Measurements from ENCODE around the gene CALML4. TPM values are rescaled to one million over a fixed set of nuclear protein-coding genes. Genes with fewer than 3 reads are reported as not detected.
A peak's percentile ranks its signal among the peaks of the same experiment; 100 is the strongest.
"Not testable (repeated sequence)": the region's sequence is repeated elsewhere in the genome, so short reads cannot be mapped to it uniquely, and the experiment has no call there.

The CALML4 gene
- total RNA-seq, 5 donors from 2014 or later (not counting 1 experiment from before 2014, with no cell fraction given): 2.4 to 5.4 (median 3.3) TPM

GRCh38 chr15:68227643-68228142 lies 22.6 kb upstream of the CALML4 start:
- no peak for DNase-seq
- peaks cover 0 to 9% of the 10 kb centered on the region in 2 experiments for H3K27me3 ChIP-seq (replicated peaks in 1 of 2; ENCODE audit: control insufficient read depth in 2 of 2, extremely low read depth in 1 of 2, insufficient read depth in 2 of 2, low read length in 1 of 2)
- Mint-ChIP-seq H3K27me3 (no peaks in the 10 kb centered on the region), H3K36me3 (no peaks in the 10 kb centered on the region), H3K4me1 (peaks cover 29 to 43% (median 38%) of the 10 kb centered on the region in 3 donors), H3K4me3 (peak overlapping the region; percentile 77 to 86 (median 79)), H3K9me3 (no peaks in the 10 kb centered on the region), H3K27ac (peak overlapping the region in 1 of 2 donors; percentile 17)
- no peak overlapping the region for H3K4me3 ChIP-seq (ENCODE audit: control insufficient read depth in 1 of 2, extremely low read depth in 1 of 2, low read length in 1 of 2)
- no peak for ATAC-seq (replicated peaks in 1 of 4)
- ChIA-PET POLR2A (no interaction called here), CTCF (interaction anchor here in 1 of 2 donors (1.4 kb wide), 1 partner anchor 50 kb away, joined by 3 read pairs; the partner anchor contains the start of gene FEM1B)
- no peaks in the 10 kb centered on the region for H3K9me3 ChIP-seq
- H3K4me1 ChIP-seq (ENCODE audit: control insufficient read depth in 1 of 2, extremely low read depth in 1 of 2, insufficient read depth in 2 of 2, low read length in 2 of 2): peaks cover 7 to 35% of the 10 kb centered on the region in 2 experiments
- 83% methylated on average over 8 of the region's 9 CpGs for WGBS (ENCODE audit: insufficient coverage)
- no peak overlapping the region for H3K27ac ChIP-seq (ENCODE audit: low read length)
- no peaks in the 10 kb centered on the region for H3K36me3 ChIP-seq (ENCODE audit: control insufficient read depth in 2 of 2, extremely low read depth in 1 of 2, insufficient read depth in 1 of 2, low read length in 1 of 2)

DNA sequence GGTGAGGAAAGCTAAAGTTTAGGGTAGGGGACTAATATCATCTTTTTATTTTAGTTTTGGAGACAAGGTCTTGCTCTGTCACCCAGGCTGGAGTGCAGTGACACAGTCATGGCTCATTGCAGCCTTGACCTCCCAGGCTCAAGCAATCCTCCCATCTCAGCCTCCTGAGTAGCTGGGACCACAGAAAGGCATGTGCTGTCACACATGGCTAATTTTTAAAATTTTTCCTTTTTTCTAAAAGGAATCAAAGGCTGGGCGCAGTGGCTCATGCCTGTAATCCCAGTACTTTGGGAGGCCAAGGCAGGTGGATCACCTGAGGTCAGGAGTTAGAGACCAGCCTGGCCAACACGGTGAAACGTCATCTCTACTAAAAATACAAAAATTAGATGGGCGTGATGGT lies 20.3 kb upstream of the CALML4 start:
- POLR2A ChIA-PET: interaction anchor here in 1 of 2 donors (0.6 kb wide), 1 partner anchor 30 kb away, joined by 5 read pairs; no protein-coding TSS in a partner anchor
- not testable (repeated sequence) for H3K9me3 Mint-ChIP-seq, H3K4me3 Mint-ChIP-seq

GRCh38 chr15:68224546-68225250 lies 19.6 kb upstream of the CALML4 start:
- no peak for DNase-seq
- H3K4me3 Mint-ChIP-seq: peak overlapping the region in 1 of 3 donors; percentile 3
- H3K36me3 Mint-ChIP-seq: no peaks in the 10 kb centered on the region
- ATAC-seq (replicated peaks in 1 of 4): no peak
- H3K9me3 ChIP-seq: no peaks in the 10 kb centered on the region
- no peak overlapping the region for H3K4me3 ChIP-seq (ENCODE audit: control insufficient read depth in 1 of 2, extremely low read depth in 1 of 2, low read length in 1 of 2)
- POLR2A ChIA-PET: interaction anchor here in 1 of 2 donors (0.6 to 0.7 kb wide), 4 partner anchors 20 to 464 kb away, joined by 5 to 10 read pairs (median 6); no protein-coding TSS in a partner anchor
- no peaks in the 10 kb centered on the region for H3K36me3 ChIP-seq (ENCODE audit: control insufficient read depth in 2 of 2, extremely low read depth in 1 of 2, insufficient read depth in 1 of 2, low read length in 1 of 2)
- peaks cover 7 to 28% of the 10 kb centered on the region in 2 experiments for H3K4me1 ChIP-seq (ENCODE audit: control insufficient read depth in 1 of 2, extremely low read depth in 1 of 2, insufficient read depth in 2 of 2, low read length in 2 of 2)
- CTCF ChIA-PET: interaction anchor here in 1 of 2 donors (0.6 kb wide), 1 partner anchor 990 kb away, joined by 4 read pairs; no protein-coding TSS in a partner anchor
- WGBS (ENCODE audit: insufficient coverage): 65% methylated on average over 2 of the region's 3 CpGs
- H3K9me3 Mint-ChIP-seq: no peaks in the 10 kb centered on the region
- no peaks in the 10 kb centered on the region for H3K27me3 ChIP-seq (replicated peaks in 1 of 2; ENCODE audit: control insufficient read depth in 2 of 2, extremely low read depth in 1 of 2, insufficient read depth in 2 of 2, low read length in 1 of 2)
- peak overlapping the region; percentile 46 to 58 for H3K27ac Mint-ChIP-seq
- no peak overlapping the region for H3K27ac ChIP-seq (ENCODE audit: low read length)
- peaks cover 23 to 33% (median 32%) of the 10 kb centered on the region in 3 donors for H3K4me1 Mint-ChIP-seq
- H3K27me3 Mint-ChIP-seq: no peaks in the 10 kb centered on the region

More for the DNA sequence above, 20.3 kb upstream of the CALML4 start:
- H3K27me3 ChIP-seq (replicated peaks in 1 of 2; ENCODE audit: control insufficient read depth in 2 of 2, extremely low read depth in 1 of 2, insufficient read depth in 2 of 2, low read length in 1 of 2); H3K36me3 Mint-ChIP-seq; H3K27ac ChIP-seq (ENCODE audit: low read length); ATAC-seq (replicated peaks in 1 of 4); H3K9me3 ChIP-seq; H3K4me3 ChIP-seq (ENCODE audit: control insufficient read depth in 1 of 2, extremely low read depth in 1 of 2, low read length in 1 of 2); DNase-seq; CTCF ChIA-PET; H3K27me3 Mint-ChIP-seq; H3K36me3 ChIP-seq (ENCODE audit: control insufficient read depth in 2 of 2, extremely low read depth in 1 of 2, insufficient read depth in 1 of 2, low read length in 1 of 2): not testable (repeated sequence)
- peaks cover 7 to 35% of the 10 kb centered on the region in 2 experiments for H3K4me1 ChIP-seq (ENCODE audit: control insufficient read depth in 1 of 2, extremely low read depth in 1 of 2, insufficient read depth in 2 of 2, low read length in 2 of 2)
- H3K4me1 Mint-ChIP-seq: peaks cover 29 to 38% (median 38%) of the 10 kb centered on the region in 3 donors
- 100% methylated on average over 1 of the region's 4 CpGs for WGBS (ENCODE audit: insufficient coverage)
- H3K27ac Mint-ChIP-seq: peak overlapping the region in 1 of 2 donors; percentile 46

GRCh38 chr15:68224108-68224507 lies 19.0 kb upstream of the CALML4 start:
- Histone ChIP-seq H3K4me3 (ENCODE audit: control insufficient read depth in 1 of 2, extremely low read depth in 1 of 2, low read length in 1 of 2) (no peak overlapping the region), H3K4me1 (ENCODE audit: control insufficient read depth in 1 of 2, extremely low read depth in 1 of 2, insufficient read depth in 2 of 2, low read length in 2 of 2) (peaks cover 7 to 28% of the 10 kb centered on the region in 2 experiments), H3K27me3 (replicated peaks in 1 of 2; ENCODE audit: control insufficient read depth in 2 of 2, extremely low read depth in 1 of 2, insufficient read depth in 2 of 2, low read length in 1 of 2) (no peaks in the 10 kb centered on the region), H3K9me3 (no peaks in the 10 kb centered on the region), H3K36me3 (ENCODE audit: control insufficient read depth in 2 of 2, extremely low read depth in 1 of 2, insufficient read depth in 1 of 2, low read length in 1 of 2) (no peaks in the 10 kb centered on the region), H3K27ac (ENCODE audit: low read length) (no peak overlapping the region)
- ChIA-PET CTCF (interaction anchor here in 1 of 2 donors (0.6 kb wide), 2 partner anchors 15 to 989 kb away, joined by 3 to 4 read pairs; no protein-coding TSS in a partner anchor), POLR2A (interaction anchor here in 1 of 2 donors (0.6 to 0.7 kb wide), 3 partner anchors 20 to 463 kb away, joined by 5 to 10 read pairs (median 6); no protein-coding TSS in a partner anchor)
- Mint-ChIP-seq H3K4me3 (no peak overlapping the region), H3K4me1 (peaks cover 23 to 32% (median 32%) of the 10 kb centered on the region in 3 donors), H3K27me3 (no peaks in the 10 kb centered on the region), H3K27ac (no peak overlapping the region), H3K9me3 (no peaks in the 10 kb centered on the region), H3K36me3 (no peaks in the 10 kb centered on the region)
- ATAC-seq (replicated peaks in 1 of 4): no peak
- 89% methylated on average over 3 of the region's 3 CpGs for WGBS (ENCODE audit: insufficient coverage)
- no peak for DNase-seq

DNA sequence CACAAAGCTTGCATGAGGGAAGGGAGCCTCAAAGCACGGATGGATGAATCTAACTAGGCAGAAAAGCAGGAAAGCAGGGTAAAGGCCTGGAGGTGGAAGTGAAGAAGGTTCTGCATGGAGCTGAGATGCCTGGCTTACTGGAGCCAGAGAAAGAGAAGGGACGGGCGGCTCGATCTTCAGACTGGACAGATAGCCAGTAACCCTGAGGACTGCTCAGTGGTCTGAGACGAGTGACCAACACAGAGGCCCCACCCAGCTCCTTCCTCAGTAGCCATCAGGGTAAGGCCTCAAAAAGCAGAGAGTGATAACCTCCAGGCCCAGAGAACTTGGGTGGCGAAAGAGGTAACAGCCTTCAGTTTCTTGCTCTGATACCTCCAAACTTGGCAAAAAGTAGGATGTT lies 18.0 kb upstream of the CALML4 start:
- POLR2A ChIA-PET: no interaction called here
- peaks cover 0 to 4% of the 10 kb centered on the region in 2 donors for H3K36me3 ChIP-seq (ENCODE audit: control insufficient read depth in 2 of 2, extremely low read depth in 1 of 2, insufficient read depth in 1 of 2, low read length in 1 of 2)
- Mint-ChIP-seq H3K27me3 (no peaks in the 10 kb centered on the region), H3K9me3 (no peaks in the 10 kb centered on the region), H3K27ac (no peak overlapping the region), H3K36me3 (peaks cover 3% of the 10 kb centered on the region), H3K4me1 (peaks cover 15 to 25% (median 24%) of the 10 kb centered on the region in 3 donors), H3K4me3 (no peak overlapping the region)
- CTCF ChIA-PET: no interaction called here
- no peaks in the 10 kb centered on the region for H3K9me3 ChIP-seq
- no peak overlapping the region for H3K4me3 ChIP-seq (ENCODE audit: control insufficient read depth in 1 of 2, extremely low read depth in 1 of 2, low read length in 1 of 2)
- WGBS (ENCODE audit: insufficient coverage): 100% methylated on average over 3 of the region's 6 CpGs
- H3K27ac ChIP-seq (ENCODE audit: low read length): no peak overlapping the region
- no peak for DNase-seq
- no peaks in the 10 kb centered on the region for H3K27me3 ChIP-seq (replicated peaks in 1 of 2; ENCODE audit: control insufficient read depth in 2 of 2, extremely low read depth in 1 of 2, insufficient read depth in 2 of 2, low read length in 1 of 2)
- H3K4me1 ChIP-seq (ENCODE audit: control insufficient read depth in 1 of 2, extremely low read depth in 1 of 2, insufficient read depth in 2 of 2, low read length in 2 of 2): peaks cover 4 to 19% of the 10 kb centered on the region in 2 experiments
- no peak for ATAC-seq (replicated peaks in 1 of 4)

DNA sequence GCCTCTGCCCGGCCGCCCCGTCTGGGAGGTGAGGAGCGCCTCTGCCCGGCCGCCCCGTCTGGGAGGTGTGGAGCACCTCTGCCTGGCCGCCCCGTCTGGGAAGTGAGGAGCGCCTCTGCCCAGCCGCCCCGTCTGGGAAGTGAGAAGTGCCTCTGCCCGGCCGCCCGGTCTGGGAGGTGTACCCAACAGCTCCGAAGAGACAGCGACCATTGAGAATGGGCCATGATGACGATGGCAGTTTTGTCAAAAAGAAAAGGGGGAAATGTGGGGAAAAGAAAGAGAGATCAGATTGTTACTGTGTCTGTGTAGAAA lies 17.3 kb upstream of the CALML4 start:
- peaks cover 9 to 18% (median 16%) of the 10 kb centered on the region in 3 donors for H3K4me1 Mint-ChIP-seq
- H3K36me3 ChIP-seq (ENCODE audit: control insufficient read depth in 2 of 2, extremely low read depth in 1 of 2, insufficient read depth in 1 of 2, low read length in 1 of 2); H3K9me3 Mint-ChIP-seq; H3K4me3 Mint-ChIP-seq; ATAC-seq (replicated peaks in 1 of 4); POLR2A ChIA-PET; CTCF ChIA-PET; H3K9me3 ChIP-seq; H3K27ac ChIP-seq (ENCODE audit: low read length); DNase-seq; H3K27ac Mint-ChIP-seq; H3K27me3 Mint-ChIP-seq; H3K4me3 ChIP-seq (ENCODE audit: control insufficient read depth in 1 of 2, extremely low read depth in 1 of 2, low read length in 1 of 2); H3K27me3 ChIP-seq (replicated peaks in 1 of 2; ENCODE audit: control insufficient read depth in 2 of 2, extremely low read depth in 1 of 2, insufficient read depth in 2 of 2, low read length in 1 of 2); H3K36me3 Mint-ChIP-seq: not testable (repeated sequence)
- WGBS (ENCODE audit: insufficient coverage): 100% methylated on average over 2 of the region's 18 CpGs
- peaks cover 4 to 11% of the 10 kb centered on the region in 2 experiments for H3K4me1 ChIP-seq (ENCODE audit: control insufficient read depth in 1 of 2, extremely low read depth in 1 of 2, insufficient read depth in 2 of 2, low read length in 2 of 2)

All from T-cell (primary cell).